Measurements from ENCODE around the gene SCO1.
A peak's percentile ranks its signal among the peaks of the same experiment; 100 is the strongest.
"Not testable (repeated sequence)": the region's sequence is repeated elsewhere in the genome, so short reads cannot be mapped to it uniquely, and the experiment has no call there.

The SCO1 gene

DNA sequence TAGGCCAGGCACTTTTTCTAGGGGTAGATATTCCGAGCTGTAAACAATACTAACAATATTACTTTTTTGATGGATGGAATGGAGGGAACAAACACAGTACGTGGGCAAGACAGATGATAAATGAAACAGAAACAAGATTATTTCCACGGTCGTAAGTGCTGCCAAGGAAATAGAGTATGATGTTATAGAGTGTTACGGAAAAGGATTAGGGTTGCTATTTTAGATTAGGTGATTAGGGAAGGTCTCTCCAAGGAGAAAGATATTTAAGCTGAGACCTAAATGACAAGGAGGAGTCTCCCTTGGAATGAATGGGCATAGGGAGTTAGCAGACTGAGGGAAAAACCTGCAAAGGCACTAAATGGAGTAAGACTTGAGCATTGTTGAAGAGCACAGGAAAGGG lies 8.4 kb upstream of the SCO1 start:
- DNase-seq (ENCODE audit: low spot score) = no peak
- TF ChIP-seq, protein P1, sequence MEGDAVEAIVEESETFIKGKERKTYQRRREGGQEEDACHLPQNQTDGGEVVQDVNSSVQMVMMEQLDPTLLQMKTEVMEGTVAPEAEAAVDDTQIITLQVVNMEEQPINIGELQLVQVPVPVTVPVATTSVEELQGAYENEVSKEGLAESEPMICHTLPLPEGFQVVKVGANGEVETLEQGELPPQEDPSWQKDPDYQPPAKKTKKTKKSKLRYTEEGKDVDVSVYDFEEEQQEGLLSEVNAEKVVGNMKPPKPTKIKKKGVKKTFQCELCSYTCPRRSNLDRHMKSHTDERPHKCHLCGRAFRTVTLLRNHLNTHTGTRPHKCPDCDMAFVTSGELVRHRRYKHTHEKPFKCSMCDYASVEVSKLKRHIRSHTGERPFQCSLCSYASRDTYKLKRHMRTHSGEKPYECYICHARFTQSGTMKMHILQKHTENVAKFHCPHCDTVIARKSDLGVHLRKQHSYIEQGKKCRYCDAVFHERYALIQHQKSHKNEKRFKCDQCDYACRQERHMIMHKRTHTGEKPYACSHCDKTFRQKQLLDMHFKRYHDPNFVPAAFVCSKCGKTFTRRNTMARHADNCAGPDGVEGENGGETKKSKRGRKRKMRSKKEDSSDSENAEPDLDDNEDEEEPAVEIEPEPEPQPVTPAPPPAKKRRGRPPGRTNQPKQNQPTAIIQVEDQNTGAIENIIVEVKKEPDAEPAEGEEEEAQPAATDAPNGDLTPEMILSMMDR (IDR thresholded peaks at IDR 0.05; ENCODE audit: extremely low read depth, insufficient read depth, missing control alignments) = no peak
- in situ Hi-C loops (cut with MboI; ENCODE audit: low pct_unique_long_range_greater_than_20kb, low sequenced_read_pairs, unreplicated experiment) = no loop called here

DNA sequence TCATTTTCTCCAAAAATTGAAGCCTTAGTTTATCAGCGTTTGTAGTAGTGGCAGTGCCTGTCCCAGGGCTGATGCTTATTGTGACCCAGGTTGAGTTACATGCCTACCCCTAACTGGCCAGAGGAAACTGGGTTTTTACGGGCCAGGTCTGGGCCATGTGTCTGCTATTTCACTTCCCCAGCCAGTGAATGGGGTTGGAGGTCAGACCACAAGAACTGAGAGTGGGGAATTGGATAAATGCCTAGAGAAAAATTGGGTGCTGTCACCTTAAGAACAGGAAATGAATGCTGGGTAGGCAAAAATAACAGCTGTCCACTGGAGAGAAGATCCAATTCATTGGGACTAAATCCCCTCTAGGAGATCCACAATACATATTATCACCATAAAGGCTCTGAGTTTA lies 5.2 kb upstream of the SCO1 start:
- in situ Hi-C loops (cut with MboI; ENCODE audit: low pct_unique_long_range_greater_than_20kb, low sequenced_read_pairs, unreplicated experiment) = no loop called here
- TF ChIP-seq, protein P1 (IDR thresholded peaks at IDR 0.05; ENCODE audit: extremely low read depth, insufficient read depth, missing control alignments) = no peak
- DNase-seq (ENCODE audit: low spot score) = no peak

DNA sequence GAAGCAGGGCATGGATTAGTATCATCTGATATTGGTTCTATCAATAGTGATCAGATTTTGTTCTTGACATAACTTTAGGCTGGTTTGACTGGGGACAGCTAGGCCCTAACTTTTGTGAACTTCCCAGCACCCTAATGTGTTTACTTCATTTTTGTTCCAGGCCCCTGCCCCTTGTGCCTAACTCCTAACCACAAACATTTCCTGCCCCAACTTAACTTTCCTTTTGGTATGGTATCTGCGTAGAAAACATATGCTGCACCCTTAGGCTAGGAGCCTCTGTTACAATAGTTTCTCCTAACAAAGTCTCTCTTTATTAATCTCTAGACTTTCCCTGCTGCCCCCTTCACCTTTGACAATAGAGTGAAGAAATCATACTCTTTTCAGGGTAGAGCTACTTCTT lies 2.5 kb upstream of the SCO1 start:
- TF ChIP-seq, protein P1 (IDR thresholded peaks at IDR 0.05; ENCODE audit: extremely low read depth, insufficient read depth, missing control alignments) = no peak
- in situ Hi-C loops (cut with MboI; ENCODE audit: low pct_unique_long_range_greater_than_20kb, low sequenced_read_pairs, unreplicated experiment) = no loop called here
- DNase-seq (ENCODE audit: low spot score) = no peak

DNA sequence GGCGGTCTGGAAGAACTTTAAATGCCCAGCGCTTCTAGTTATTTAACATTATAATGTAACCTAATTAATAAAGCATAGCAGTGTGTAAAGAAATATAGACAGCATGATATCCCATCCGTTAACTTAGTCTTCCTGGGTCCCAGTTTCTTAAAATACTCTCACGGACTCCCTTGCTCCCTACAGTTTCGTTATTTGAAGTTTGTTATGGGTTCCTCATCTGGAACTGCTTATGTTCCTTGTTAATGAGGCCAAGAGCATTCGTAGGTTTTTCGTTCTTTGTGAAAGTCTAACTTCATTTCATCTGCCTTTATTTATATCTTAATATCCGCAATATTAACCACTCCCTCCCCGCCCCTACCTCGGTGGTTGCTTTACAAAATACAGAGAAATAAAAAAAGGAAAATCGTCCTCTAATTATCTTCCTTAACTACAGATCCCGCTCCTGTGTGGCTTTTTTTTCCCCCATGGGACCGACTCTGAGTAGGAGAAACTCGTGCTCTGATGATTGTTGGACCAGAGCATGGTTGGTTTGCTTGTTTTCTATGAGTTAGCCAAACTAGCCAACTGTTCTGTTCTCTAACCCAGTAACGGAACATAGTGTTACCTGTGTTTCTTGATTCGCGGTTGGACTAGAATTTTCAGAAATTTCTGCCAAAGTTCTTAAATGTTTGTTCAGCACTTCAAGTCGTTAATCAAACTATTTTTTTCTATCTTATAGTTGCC lies 924 bp upstream of the SCO1 start:
- in situ Hi-C loops (cut with MboI; ENCODE audit: low pct_unique_long_range_greater_than_20kb, low sequenced_read_pairs, unreplicated experiment) = no loop called here
- TF ChIP-seq, protein P1 (IDR thresholded peaks at IDR 0.05; ENCODE audit: extremely low read depth, insufficient read depth, missing control alignments) = no peak
- DNase-seq (ENCODE audit: low spot score) = peak; percentile 25

DNA sequence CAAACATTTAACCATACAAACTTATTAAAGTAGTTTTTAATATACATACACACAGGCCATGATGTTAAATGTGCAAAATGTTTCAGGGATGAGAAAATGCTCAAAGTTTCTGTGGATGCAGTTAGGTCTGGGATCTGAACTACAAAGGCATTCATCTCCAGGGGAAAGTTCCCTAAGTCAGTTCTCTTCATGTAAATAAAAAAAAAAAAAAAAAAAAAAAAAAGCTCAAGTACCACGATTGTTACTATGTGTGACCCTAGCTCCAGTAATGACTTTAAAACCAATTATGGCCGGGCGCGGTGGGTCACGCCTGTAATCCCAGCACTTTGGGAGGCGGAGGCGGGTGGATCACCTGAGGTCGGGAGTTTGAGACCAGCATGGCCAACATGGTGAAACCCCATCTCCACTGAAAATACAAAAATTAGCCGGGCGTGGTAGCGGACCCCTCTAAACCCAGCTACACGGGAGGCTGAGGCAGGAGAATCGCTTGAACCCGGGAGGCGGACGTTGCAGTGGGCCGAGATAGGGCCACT lies 1.4 kb downstream of the SCO1 start:
- DNase-seq (ENCODE audit: low spot score); in situ Hi-C loops (cut with MboI; ENCODE audit: low pct_unique_long_range_greater_than_20kb, low sequenced_read_pairs, unreplicated experiment): not testable (repeated sequence)

DNA sequence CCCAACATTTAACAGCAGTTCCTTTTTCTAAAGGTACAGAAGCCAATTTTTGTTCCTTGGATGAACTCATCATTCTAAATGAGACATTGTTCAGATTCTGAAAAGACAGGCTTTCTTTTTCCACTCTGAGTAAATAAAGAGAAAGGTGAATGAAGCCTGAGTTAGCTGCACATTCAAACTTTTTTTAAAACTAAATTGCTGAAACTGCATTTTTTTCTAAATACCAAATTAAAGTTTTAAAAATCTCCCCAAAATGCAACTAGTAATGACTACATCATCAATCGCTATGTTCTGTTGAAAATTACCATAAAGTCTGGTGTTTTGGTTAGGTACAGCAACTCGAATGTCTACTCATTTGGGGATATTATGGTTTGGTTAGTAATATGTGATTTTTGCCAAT lies 9.8 kb downstream of the SCO1 start:
- TF ChIP-seq, protein P1 (IDR thresholded peaks at IDR 0.05; ENCODE audit: extremely low read depth, insufficient read depth, missing control alignments) = no peak
- no peak for DNase-seq (ENCODE audit: low spot score)
- in situ Hi-C loops (cut with MboI; ENCODE audit: low pct_unique_long_range_greater_than_20kb, low sequenced_read_pairs, unreplicated experiment) = no loop called here

DNA sequence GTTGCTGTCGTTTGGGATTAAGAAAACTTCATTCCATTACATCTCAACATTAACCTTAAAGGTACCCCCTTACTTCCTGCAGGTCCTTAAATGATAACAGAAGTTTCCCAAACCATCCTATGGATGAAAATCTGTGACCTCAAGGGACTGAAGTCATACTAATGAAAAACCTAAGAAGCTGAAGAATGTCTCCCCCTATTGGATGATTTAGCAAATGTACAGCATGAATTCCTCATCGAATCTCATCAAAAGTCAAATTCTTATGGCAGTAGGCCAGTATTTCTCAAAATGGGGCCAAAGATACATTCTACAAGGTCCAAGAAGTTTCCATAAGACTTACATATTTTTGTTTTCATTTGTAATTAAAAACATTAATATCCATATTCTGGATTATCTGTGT lies 13.5 kb downstream of the SCO1 start:
- no peak for DNase-seq (ENCODE audit: low spot score)
- in situ Hi-C loops (cut with MboI; ENCODE audit: low pct_unique_long_range_greater_than_20kb, low sequenced_read_pairs, unreplicated experiment) = no loop called here
- TF ChIP-seq, protein P1 (IDR thresholded peaks at IDR 0.05; ENCODE audit: extremely low read depth, insufficient read depth, missing control alignments) = peak; percentile 50
